ENCODE measurements around the gene ITPR3.

ITPR3 gene

GRCh38 chr6:33664506-33665057 lies 43.5 kb downstream of the ITPR3 start:
- no peak for DNase-seq (ENCODE audit: insufficient read length, low spot score)
- no peak for FAIRE-seq

- DNase-seq (ENCODE audit: insufficient read length, low spot score) = no peak
- no peak for FAIRE-seq
These were observed 44.8 kb downstream of the ITPR3 start for GRCh38 chr6:33665957-33666356.

GRCh38 chr6:33667072-33667471 lies 46.0 kb downstream of the ITPR3 start:
- DNase-seq (ENCODE audit: insufficient read length, low spot score) (no peak), FAIRE-seq (no peak)

- no peak for DNase-seq (ENCODE audit: insufficient read length, low spot score)
- FAIRE-seq = no peak
These were observed 46.7 kb downstream of the ITPR3 start for GRCh38 chr6:33667776-33668175.

GRCh38 chr6:33668328-33668727 lies 47.2 kb downstream of the ITPR3 start:
- FAIRE-seq = no peak
- no peak for DNase-seq (ENCODE audit: insufficient read length, low spot score)

GRCh38 chr6:33668914-33669313 lies 47.8 kb downstream of the ITPR3 start:
- DNase-seq (ENCODE audit: insufficient read length, low spot score) = no peak
- FAIRE-seq = no peak

- DNase-seq (ENCODE audit: insufficient read length, low spot score) = no peak
- peak; percentile 4 for FAIRE-seq
These were observed 49.1 kb downstream of the ITPR3 start for GRCh38 chr6:33670086-33670660.

- DNase-seq (ENCODE audit: insufficient read length, low spot score) (no peak), FAIRE-seq (no peak)
These were observed 50.0 kb downstream of the ITPR3 start for GRCh38 chr6:33670971-33671743.

GRCh38 chr6:33671744-33672072 lies 50.6 kb downstream of the ITPR3 start:
- DNase-seq (ENCODE audit: insufficient read length, low spot score) (no peak), FAIRE-seq (no peak)

GRCh38 chr6:33672808-33673207 lies 51.7 kb downstream of the ITPR3 start:
- FAIRE-seq (peak; percentile 89), DNase-seq (ENCODE audit: insufficient read length, low spot score) (peak; percentile 96)

GRCh38 chr6:33673851-33674250 lies 52.7 kb downstream of the ITPR3 start:
- FAIRE-seq (no peak), DNase-seq (ENCODE audit: insufficient read length, low spot score) (no peak)

GRCh38 chr6:33675968-33676367 lies 54.8 kb downstream of the ITPR3 start:
- DNase-seq (ENCODE audit: insufficient read length, low spot score) (no peak), FAIRE-seq (no peak)

GRCh38 chr6:33676416-33677142 lies 55.5 kb downstream of the ITPR3 start:
- FAIRE-seq (no peak), DNase-seq (ENCODE audit: insufficient read length, low spot score) (no peak)

GRCh38 chr6:33677143-33677660 lies 56.1 kb downstream of the ITPR3 start:
- FAIRE-seq (no peak), DNase-seq (ENCODE audit: insufficient read length, low spot score) (no peak)

GRCh38 chr6:33677689-33678088 lies 56.6 kb downstream of the ITPR3 start:
- DNase-seq (ENCODE audit: insufficient read length, low spot score) = no peak
- FAIRE-seq = no peak

GRCh38 chr6:33678233-33678931 lies 57.3 kb downstream of the ITPR3 start:
- no peak for FAIRE-seq
- DNase-seq (ENCODE audit: insufficient read length, low spot score) = no peak

GRCh38 chr6:33678932-33679490 lies 57.9 kb downstream of the ITPR3 start:
- DNase-seq (ENCODE audit: insufficient read length, low spot score) = no peak
- no peak for FAIRE-seq

GRCh38 chr6:33679761-33680160 lies 58.6 kb downstream of the ITPR3 start:
- FAIRE-seq = no peak
- DNase-seq (ENCODE audit: insufficient read length, low spot score) = no peak

- DNase-seq (ENCODE audit: insufficient read length, low spot score) = no peak
- no peak for FAIRE-seq
These were observed 61.2 kb downstream of the ITPR3 start for GRCh38 chr6:33682341-33682740.

GRCh38 chr6:33683051-33683571 lies 62.0 kb downstream of the ITPR3 start:
- FAIRE-seq (no peak), DNase-seq (ENCODE audit: insufficient read length, low spot score) (no peak)

Data from HTR-8/SVneo (cell line).